Right lung (tissue), 10 donors: ENCODE data around the gene ATP2C2. TPM values are rescaled to one million over a fixed set of nuclear protein-coding genes. Genes with fewer than 3 reads are reported as not detected.
A peak's percentile ranks its signal among the peaks of the same experiment; 100 is the strongest.
"Not testable (repeated sequence)": the region's sequence is repeated elsewhere in the genome, so short reads cannot be mapped to it uniquely, and the experiment has no call there.

Experiments used
- DNase-seq, 2 donors: peaks; one replicate each; pipeline ENCODE4 v3.0.0-alpha.2; 2013
- long read RNA-seq, 8 donors: transcript quantifications; one replicate each; lab custom pipeline, GENCODE V29; 2026
- polyA plus RNA-seq, 5 donors: library from polyadenylated mRNA; unstranded; fragments of 120-200 nt; gene quantifications; one replicate each; pipeline versions ENCODE4 v1.2.1 to v1.2.3, GENCODE V29; 2013; ENCODE audit warnings: inconsistent platforms in 1 of 5, low replicate concordance in 1 of 5; ENCODE audit not compliant: insufficient read length in 5 of 5, insufficient read depth in 1 of 5

Gene ATP2C2, protein sequence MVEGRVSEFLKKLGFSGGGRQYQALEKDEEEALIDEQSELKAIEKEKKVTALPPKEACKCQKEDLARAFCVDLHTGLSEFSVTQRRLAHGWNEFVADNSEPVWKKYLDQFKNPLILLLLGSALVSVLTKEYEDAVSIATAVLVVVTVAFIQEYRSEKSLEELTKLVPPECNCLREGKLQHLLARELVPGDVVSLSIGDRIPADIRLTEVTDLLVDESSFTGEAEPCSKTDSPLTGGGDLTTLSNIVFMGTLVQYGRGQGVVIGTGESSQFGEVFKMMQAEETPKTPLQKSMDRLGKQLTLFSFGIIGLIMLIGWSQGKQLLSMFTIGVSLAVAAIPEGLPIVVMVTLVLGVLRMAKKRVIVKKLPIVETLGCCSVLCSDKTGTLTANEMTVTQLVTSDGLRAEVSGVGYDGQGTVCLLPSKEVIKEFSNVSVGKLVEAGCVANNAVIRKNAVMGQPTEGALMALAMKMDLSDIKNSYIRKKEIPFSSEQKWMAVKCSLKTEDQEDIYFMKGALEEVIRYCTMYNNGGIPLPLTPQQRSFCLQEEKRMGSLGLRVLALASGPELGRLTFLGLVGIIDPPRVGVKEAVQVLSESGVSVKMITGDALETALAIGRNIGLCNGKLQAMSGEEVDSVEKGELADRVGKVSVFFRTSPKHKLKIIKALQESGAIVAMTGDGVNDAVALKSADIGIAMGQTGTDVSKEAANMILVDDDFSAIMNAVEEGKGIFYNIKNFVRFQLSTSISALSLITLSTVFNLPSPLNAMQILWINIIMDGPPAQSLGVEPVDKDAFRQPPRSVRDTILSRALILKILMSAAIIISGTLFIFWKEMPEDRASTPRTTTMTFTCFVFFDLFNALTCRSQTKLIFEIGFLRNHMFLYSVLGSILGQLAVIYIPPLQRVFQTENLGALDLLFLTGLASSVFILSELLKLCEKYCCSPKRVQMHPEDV
- 10 to 100 TPM; 14.6 to 27.0 (median 16.4) TPM for polyA plus RNA-seq
- long read RNA-seq, donor 1, partial matches to known transcripts = 0 of 4 reads
- long read RNA-seq, donor 1, other reads (novel, unspliced or antisense) = 0 of 4 reads
- long read RNA-seq, donor 2 = 0 reads
- long read RNA-seq, donor 3 = 0 reads
- long read RNA-seq, donor 4, partial matches to known transcripts = 10 of 10 reads
- long read RNA-seq, donor 4, other reads (novel, unspliced or antisense) = 0 of 10 reads
- long read RNA-seq, donor 5, partial matches to known transcripts = 0 of 2 reads
- long read RNA-seq, donor 5, other reads (novel, unspliced or antisense) = 0 of 2 reads
- long read RNA-seq, donor 6, partial matches to known transcripts = 8 of 10 reads
- long read RNA-seq, donor 6, other reads (novel, unspliced or antisense) = 0 of 10 reads
- long read RNA-seq, donor 7, partial matches to known transcripts = 0 of 4 reads
- long read RNA-seq, donor 7, other reads (novel, unspliced or antisense) = 0 of 4 reads
- long read RNA-seq, donor 8 = 0 reads

GRCh38 chr16:84368308-84368996 lies at the start of gene ATP2C2:
ATP2C2 (plus strand) TSS chr16:84368538; CDS start chr16:84368616, 78 bp downstream.
- DNase-seq = peak; percentile 58 to 59

DNA sequence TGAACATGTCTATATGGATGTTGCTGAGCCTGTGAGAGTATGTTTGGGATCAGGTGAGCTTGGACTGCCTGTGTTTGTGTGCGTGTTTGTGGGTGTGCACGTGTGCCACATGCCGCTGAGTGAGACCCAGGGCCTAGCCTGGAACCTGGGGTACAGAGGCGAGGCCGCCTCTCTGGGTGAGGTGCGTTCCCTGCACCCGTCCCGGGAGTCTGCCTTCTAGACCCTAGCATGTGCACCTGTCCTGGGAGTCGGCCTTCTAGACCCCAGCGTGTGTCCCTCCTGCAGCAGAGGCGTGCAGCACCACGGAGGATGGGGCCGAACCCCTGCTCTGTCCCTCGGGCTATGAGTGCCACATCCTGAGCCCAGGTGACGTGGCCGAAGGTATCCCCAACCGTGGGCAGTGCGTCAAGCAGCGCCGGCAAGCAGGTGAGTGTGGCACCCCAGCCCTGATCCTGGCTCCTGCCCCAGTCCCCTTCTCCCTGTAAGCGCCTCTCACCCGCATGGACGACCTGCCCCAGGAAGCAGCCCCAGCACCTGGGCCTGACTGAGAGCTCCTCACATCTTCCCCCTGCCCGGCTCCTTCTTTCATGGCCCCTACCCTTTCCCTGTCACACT lies 49.1 kb upstream of the ATP2C2 start:
- no peak for DNase-seq

DNA sequence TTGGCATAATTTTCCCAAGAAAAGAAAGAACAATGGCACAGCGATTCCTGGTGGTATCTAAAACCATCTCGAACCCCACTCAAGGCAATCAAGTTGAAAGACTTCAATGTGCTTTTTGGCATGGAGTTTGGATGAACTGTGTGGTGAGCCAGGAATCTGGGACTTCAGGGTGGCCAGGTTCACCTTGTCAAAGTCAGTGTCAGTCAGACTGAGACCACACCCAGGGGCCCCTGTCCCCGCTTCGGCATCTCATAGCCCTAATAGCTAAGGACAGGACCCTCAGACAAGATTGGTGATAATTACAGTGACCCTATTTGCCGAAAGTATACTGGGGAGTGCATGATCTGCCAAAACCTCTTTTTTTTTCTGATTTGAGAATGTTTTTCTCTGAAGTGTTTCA lies 47.8 kb upstream of the ATP2C2 start:
- no peak for DNase-seq

- no peak for DNase-seq
These were observed 46.4 kb upstream of the ATP2C2 start for GRCh38 chr16:84321932-84322331.

GRCh38 chr16:84322749-84323148 lies 45.6 kb upstream of the ATP2C2 start:
- DNase-seq = no peak

- DNase-seq = no peak
These were observed 44.7 kb upstream of the ATP2C2 start for GRCh38 chr16:84323606-84324005.

GRCh38 chr16:84324434-84325262 lies 43.7 kb upstream of the ATP2C2 start:
- DNase-seq = no peak

GRCh38 chr16:84326545-84326944 lies 41.8 kb upstream of the ATP2C2 start:
- no peak for DNase-seq

GRCh38 chr16:84327926-84328505 lies 40.3 kb upstream of the ATP2C2 start:
- DNase-seq = no peak

DNA sequence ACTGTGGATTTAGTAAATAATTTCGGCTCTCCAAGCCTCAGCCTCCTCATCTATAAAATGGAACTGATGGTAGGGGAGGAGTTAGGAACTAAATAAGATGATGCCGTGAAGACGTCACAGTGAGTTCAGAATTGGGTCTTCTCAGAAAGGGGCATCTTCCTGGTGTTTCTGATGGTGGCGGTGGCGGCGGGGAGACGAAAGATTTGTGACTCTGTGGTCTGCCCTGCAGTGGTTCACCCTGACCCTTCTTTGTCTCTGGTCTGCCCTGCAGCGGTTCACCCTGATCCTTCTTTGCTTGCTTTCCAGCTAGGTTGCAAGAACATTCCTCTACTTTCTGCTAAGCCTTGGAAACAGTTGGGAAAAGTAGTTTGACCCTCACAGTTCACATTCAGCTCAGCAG lies 39.3 kb upstream of the ATP2C2 start:
- DNase-seq = no peak

- DNase-seq = no peak
These were observed 38.3 kb upstream of the ATP2C2 start for GRCh38 chr16:84329843-84330684.

DNA sequence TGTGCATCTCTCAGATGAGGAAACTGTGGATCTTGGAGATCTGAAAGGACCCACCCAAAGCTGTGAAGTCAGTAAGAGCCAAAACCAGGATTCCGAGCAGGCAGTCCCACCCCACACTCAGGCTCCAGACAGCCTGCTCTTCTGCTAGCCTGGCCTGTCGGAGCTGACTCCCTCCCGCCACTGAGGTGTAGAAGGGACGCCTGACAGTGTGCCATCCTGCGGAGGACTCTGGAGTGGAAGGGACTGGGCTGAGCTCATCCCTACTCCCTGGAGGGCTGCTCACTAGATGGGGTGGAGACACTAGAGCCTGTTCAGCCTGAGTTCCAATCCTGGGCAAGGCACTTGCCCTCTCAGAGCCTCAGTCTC lies 37.7 kb upstream of the ATP2C2 start:
- DNase-seq = no peak

DNA sequence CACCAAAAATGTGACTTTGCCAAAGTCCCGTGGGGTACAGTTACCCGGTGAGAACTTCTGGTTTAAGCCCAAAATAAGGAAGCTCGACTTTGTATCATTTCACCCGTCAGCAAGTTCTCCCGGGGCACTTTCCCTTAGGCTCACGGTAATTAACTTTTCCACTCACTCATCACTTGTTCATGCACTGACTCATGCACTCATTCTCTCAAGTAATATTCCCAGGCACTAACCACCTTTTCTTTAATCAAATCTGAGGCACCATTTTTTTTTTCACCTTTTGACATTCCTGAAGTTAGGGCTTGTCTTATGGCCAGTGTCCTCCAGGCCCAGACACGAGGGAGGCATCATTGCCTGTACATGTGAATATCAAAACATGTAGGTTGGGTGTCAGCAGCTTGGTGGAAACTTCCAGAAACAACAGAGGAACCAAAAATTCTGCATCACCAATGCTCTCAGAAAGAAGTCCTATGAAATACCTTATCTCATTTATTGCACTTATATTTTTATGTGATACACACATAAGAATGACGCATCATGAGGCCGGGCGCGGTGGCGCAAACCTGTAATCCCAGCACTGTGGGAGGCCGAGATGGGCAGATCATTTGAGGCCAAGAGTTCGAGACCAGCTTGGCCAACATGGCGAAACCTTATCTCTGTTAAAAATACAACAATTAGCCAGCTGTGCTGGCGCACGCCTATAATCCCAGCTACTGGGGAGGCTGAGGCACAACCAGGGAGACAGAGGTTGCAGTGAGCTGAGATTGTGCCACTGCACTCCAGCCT lies 36.1 kb upstream of the ATP2C2 start:
- no peak for DNase-seq

DNA sequence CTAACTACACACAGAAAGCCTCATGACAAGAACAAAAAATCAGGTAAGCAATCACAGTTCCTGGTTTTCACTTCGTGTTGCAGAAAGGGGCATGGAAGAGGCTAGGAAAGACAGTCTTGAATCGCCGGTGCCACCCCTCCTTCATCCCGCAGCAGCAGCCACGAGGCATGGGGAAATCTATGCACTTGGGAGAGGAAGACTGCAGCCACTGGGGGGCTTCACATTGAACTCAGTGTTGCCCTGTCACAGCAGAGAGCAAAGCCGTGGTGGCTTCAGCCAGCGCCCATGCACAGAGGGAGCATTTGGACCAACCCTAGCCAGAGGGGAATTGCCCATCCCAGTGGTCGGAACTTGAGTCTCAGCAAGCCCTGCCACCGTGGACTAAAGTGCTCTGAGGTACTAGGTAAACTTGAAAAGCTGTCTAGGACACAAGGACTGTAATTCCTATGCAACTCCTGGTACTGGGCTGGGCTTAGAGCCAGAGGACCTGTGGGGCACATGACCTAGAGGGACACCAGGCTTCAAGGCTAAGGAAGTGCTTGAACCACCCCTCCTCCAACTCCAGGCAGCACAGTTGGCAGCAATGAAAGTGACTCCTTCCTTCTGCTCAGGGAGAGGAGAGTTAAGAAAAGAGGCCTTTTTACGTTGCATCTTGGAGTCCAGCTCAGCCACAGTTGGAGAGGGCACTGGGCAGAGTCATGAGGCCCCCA lies 35.2 kb upstream of the ATP2C2 start:
- peak in 1 of 2 donors; percentile 45 for DNase-seq

GRCh38 chr16:84334058-84334457 lies 34.3 kb upstream of the ATP2C2 start:
- no peak for DNase-seq

DNA sequence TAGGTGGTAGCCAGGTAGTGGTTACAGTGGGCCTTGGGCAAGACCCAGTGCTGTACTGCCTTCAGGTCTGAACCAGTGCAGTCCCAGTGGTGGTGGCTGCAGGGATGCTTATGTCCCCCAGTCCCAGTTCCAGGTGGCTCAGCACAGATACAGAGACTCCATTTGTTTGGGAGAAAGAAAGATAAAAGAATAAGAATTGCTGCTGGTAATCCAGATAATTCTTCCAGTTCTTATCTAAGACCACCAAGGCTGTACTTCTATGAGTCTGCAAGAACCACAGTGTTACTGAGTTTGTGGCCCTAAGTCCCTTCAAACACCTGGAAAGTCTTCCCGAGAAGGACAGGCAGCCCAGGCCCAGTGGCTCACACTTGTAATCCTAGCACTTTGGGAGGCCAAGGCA lies 33.9 kb upstream of the ATP2C2 start:
- no peak for DNase-seq

GRCh38 chr16:84337236-84337635 lies 31.1 kb upstream of the ATP2C2 start:
- DNase-seq = not testable (repeated sequence)
